ENCODE measurements around the gene SLC25A53. TPM values are rescaled to one million over a fixed set of nuclear protein-coding genes. Genes with fewer than 3 reads are reported as not detected.

SLC25A53 gene
- total and polyA plus RNA-seq, 2 of the 13 experiments (the other 11 are each of a cell fraction or from before 2014, with no cell fraction given): 3.4 to 4.5 TPM

- TF ChIP-seq UBTF (CRISPR knock-in tag; IDR thresholded peaks at IDR 0.05) (peak; percentile 63; the same call in 1 of the 2 replicates), SIX1 (CRISPR knock-in tag; IDR thresholded peaks at IDR 0.05; ENCODE audit: borderline replicate concordance) (no peak), NR2C2 (CRISPR knock-in tag; IDR thresholded peaks at IDR 0.05; ENCODE audit: borderline replicate concordance) (peak; percentile 23; the same call in 1 of the 2 replicates), DBP (CRISPR knock-in tag; IDR thresholded peaks at IDR 0.05; ENCODE audit: not compliant biosample characterization) (no peak), MAFF (IDR thresholded peaks at IDR 0.05; ENCODE audit: low read depth, low read length) (no peak), ZFP91 (CRISPR knock-in tag; IDR thresholded peaks at IDR 0.05; ENCODE audit: borderline replicate concordance) (peak; percentile 62; the same call in 1 of the 2 replicates), NFE2L1 (CRISPR knock-in tag; IDR thresholded peaks at IDR 0.05; ENCODE audit: borderline replicate concordance) (no peak), CENPBD1 (CRISPR knock-in tag; IDR thresholded peaks at IDR 0.05; ENCODE audit: borderline replicate concordance, low read depth) (no peak), NFKB2 (CRISPR knock-in tag; IDR thresholded peaks at IDR 0.05; ENCODE audit: borderline replicate concordance) (no peak), ARNT2 (CRISPR knock-in tag; IDR thresholded peaks at IDR 0.05; ENCODE audit: low read depth) (peak; percentile 63; the same call in 1 of the 2 replicates), THAP8 (CRISPR knock-in tag; IDR thresholded peaks at IDR 0.05; ENCODE audit: borderline replicate concordance) (no peak), ZNF768 (CRISPR knock-in tag; IDR thresholded peaks at IDR 0.05) (0 out of 2 replicates have a peak, but pooled peaks have one; percentile 19)
- TF ChIP-seq, protein P1, sequence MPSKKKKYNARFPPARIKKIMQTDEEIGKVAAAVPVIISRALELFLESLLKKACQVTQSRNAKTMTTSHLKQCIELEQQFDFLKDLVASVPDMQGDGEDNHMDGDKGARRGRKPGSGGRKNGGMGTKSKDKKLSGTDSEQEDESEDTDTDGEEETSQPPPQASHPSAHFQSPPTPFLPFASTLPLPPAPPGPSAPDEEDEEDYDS (CRISPR knock-in tag; IDR thresholded peaks at IDR 0.05): 0 out of 2 replicates have a peak, but pooled peaks have one; percentile 34
- TF ChIP-seq, protein P2, sequence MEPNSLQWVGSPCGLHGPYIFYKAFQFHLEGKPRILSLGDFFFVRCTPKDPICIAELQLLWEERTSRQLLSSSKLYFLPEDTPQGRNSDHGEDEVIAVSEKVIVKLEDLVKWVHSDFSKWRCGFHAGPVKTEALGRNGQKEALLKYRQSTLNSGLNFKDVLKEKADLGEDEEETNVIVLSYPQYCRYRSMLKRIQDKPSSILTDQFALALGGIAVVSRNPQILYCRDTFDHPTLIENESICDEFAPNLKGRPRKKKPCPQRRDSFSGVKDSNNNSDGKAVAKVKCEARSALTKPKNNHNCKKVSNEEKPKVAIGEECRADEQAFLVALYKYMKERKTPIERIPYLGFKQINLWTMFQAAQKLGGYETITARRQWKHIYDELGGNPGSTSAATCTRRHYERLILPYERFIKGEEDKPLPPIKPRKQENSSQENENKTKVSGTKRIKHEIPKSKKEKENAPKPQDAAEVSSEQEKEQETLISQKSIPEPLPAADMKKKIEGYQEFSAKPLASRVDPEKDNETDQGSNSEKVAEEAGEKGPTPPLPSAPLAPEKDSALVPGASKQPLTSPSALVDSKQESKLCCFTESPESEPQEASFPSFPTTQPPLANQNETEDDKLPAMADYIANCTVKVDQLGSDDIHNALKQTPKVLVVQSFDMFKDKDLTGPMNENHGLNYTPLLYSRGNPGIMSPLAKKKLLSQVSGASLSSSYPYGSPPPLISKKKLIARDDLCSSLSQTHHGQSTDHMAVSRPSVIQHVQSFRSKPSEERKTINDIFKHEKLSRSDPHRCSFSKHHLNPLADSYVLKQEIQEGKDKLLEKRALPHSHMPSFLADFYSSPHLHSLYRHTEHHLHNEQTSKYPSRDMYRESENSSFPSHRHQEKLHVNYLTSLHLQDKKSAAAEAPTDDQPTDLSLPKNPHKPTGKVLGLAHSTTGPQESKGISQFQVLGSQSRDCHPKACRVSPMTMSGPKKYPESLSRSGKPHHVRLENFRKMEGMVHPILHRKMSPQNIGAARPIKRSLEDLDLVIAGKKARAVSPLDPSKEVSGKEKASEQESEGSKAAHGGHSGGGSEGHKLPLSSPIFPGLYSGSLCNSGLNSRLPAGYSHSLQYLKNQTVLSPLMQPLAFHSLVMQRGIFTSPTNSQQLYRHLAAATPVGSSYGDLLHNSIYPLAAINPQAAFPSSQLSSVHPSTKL (CRISPR knock-in tag; IDR thresholded peaks at IDR 0.05): no peak
Measured at GRCh38 chrX:104165894-104166734, 9.3 kb upstream of the SLC25A53 start, which contains the start of gene FAM199X (continued).
